DND-41 (cell line): ENCODE results near the gene DCP1A.

Experiments
- ATAC-seq: fragments of 200-7000 bp; cut with Tn5 transposase; 3 replicates; pipeline ENCODE4 v1.9.1; 2021; ENCODE audit warnings: low read depth; ENCODE audit not compliant: insufficient read depth
- DNase-seq: peaks from one replicate; pipeline ENCODE4 v3.0.0-alpha.2; 2020
- H2AFZ ChIP-seq: 2 replicates; pipeline ENCODE4 v1.6.0; 2012; ENCODE audit warnings: low read depth, low read length
- H3K27ac ChIP-seq: 2 replicates; pipeline ENCODE4 v1.5.1; 2012; ENCODE audit warnings: low read length, inconsistent platforms
- H3K27me3 ChIP-seq: fragments of 200-600 bp; sonication (generic); 2 replicates; pipeline ENCODE4 v1.6.0; 2012; ENCODE audit warnings: low read length, mild to moderate bottlenecking, inconsistent platforms; ENCODE audit not compliant: insufficient read depth, poor library complexity
- H3K36me3 ChIP-seq: 2 replicates; pipeline ENCODE4 v1.5.1; 2012; ENCODE audit warnings: low read length, inconsistent platforms; ENCODE audit not compliant: insufficient read depth
- H3K4me1 ChIP-seq: 2 replicates; pipeline ENCODE4 v1.5.1; 2012; ENCODE audit warnings: mild to moderate bottlenecking, low read length; ENCODE audit not compliant: insufficient read depth
- H3K4me2 ChIP-seq: 2 replicates; pipeline ENCODE4 v1.6.0; 2012; ENCODE audit warnings: mild to moderate bottlenecking, moderate library complexity, low read length, inconsistent platforms; ENCODE audit not compliant: insufficient read depth
- H3K4me3 ChIP-seq, 2 experiments: fragments of 200-600 bp in 1 of 2; shearing (Covaris generic) in 1 of 2; 2 replicates each; pipeline ENCODE4 v1.5.1; 2012 to 2016; ENCODE audit warnings: inconsistent platforms in 2 of 2, low read length in 2 of 2, mild to moderate bottlenecking in 2 of 2, low read depth in 1 of 2, moderate library complexity in 1 of 2
- H3K79me2 ChIP-seq: 2 replicates; pipeline ENCODE4 v1.6.0; 2012; ENCODE audit warnings: low read length, inconsistent platforms; ENCODE audit not compliant: insufficient read depth
- H3K9ac ChIP-seq: 2 replicates; pipeline ENCODE4 v1.6.0; 2012; ENCODE audit warnings: low read depth, mild to moderate bottlenecking, inconsistent platforms, low read length, moderate library complexity
- H3K9me3 ChIP-seq: 2 replicates; pipeline ENCODE4 v1.5.1; 2012; ENCODE audit warnings: low read length, moderate library complexity, mild to moderate bottlenecking, inconsistent platforms; ENCODE audit not compliant: insufficient read depth, severe bottlenecking
- H4K20me1 ChIP-seq: 2 replicates; pipeline ENCODE4 v1.6.0; 2012; ENCODE audit warnings: low read length; ENCODE audit not compliant: insufficient read depth
- CTCF ChIP-seq: IDR thresholded peaks from 2 replicates; pipeline ENCODE4 v1.5.1; 2012; ENCODE audit warnings: borderline replicate concordance, low read length, moderate library complexity, mild to moderate bottlenecking; ENCODE audit not compliant: poor library complexity, severe bottlenecking; ENCODE audit errors: extremely low read depth
- EZH2 ChIP-seq: IDR thresholded peaks from 3 replicates; pipeline ENCODE4 v1.6.1; 2012; ENCODE audit warnings: borderline replicate concordance, low read depth, mild to moderate bottlenecking, moderate library complexity, low read length, inconsistent platforms; ENCODE audit not compliant: severe bottlenecking

DCP1A gene

DNA sequence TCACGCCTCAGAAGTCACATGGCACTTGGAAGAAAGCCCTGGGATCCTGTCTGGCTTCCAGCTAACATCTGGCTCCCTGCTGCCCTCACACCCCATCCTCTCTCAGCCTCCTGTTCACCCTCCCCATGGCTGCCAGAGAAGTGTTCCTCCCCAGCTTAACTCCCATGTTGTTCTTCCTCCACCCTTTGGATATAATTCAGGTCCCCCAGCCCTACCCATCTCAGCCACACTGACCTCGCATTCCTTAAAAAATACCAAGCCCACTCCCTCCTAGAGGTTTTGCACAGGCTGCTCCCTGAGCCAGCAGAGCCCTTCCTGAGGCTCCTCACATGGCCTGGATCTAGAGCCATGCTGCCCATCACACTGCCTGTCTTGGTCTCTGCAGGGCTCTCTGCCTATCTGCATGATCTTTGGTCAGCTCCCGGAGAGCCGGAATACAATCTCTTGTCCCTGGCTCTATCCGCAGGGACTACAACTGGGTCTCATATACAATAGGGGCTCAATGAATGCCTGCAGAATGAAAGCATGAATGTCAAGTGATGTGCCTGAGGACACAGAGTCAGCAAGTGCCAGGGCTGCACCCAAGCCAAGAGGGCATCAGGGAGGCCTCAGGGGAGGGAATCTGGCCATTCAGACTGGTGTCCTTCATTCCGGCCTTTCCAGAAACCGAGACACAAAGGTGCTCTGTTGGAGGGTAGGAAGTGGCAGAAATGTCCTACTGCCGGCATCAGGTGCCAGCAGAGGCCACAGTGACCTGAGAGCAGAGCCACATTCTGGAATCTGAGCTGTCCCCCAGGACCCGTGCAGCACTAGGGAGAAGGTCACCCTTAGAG, 87.7 kb downstream of the DCP1A start:
- H3K4me2 ChIP-seq, result no peak overlapping the region

GRCh38 chr3:53258600-53259426, 88.5 kb downstream of the DCP1A start:
- Histone ChIP-seq H2AFZ (0 out of 2 replicates have a peak overlapping the region, but pooled peaks have one; percentile 15), H3K27ac (no peak overlapping the region), H3K4me1 (peaks cover 14% of the 10 kb centered on the region), H3K36me3 (peaks cover 7% of the 10 kb centered on the region), H3K4me2 (no peak overlapping the region), H3K9ac (no peak overlapping the region), H3K4me3 (no peak overlapping the region), H3K9me3 (no peaks in the 10 kb centered on the region), H3K79me2 (peaks cover 20% of the 10 kb centered on the region), H4K20me1 (peaks cover 13% of the 10 kb centered on the region), H3K27me3 (peaks cover 5% of the 10 kb centered on the region)
- TF ChIP-seq EZH2 (no peak), CTCF (no peak)
- DNase-seq (no peak), ATAC-seq (no peak)

More for the DNA sequence above, 87.7 kb downstream of the DCP1A start:
- DNase-seq (no peak), ATAC-seq (no peak)
- H3K79me2 ChIP-seq, result peaks cover 12% of the 10 kb centered on the region
- peaks cover 4% of the 10 kb centered on the region for H4K20me1 ChIP-seq
- no peak overlapping the region for H3K27ac ChIP-seq
- 0 out of 2 replicates have a peak overlapping the region, but pooled peaks have one; percentile 15 for H2AFZ ChIP-seq
- peaks cover 5% of the 10 kb centered on the region for H3K27me3 ChIP-seq
- no peak for TF ChIP-seq EZH2
- no peak for TF ChIP-seq CTCF
- H3K36me3 ChIP-seq, result peaks cover 1% of the 10 kb centered on the region; the same call in 1 of the 2 replicates
- peaks cover 6% of the 10 kb centered on the region for H3K4me1 ChIP-seq
- no peak overlapping the region for H3K9ac ChIP-seq
- no peak overlapping the region for H3K4me3 ChIP-seq
- H3K9me3 ChIP-seq, result no peaks in the 10 kb centered on the region

DNA sequence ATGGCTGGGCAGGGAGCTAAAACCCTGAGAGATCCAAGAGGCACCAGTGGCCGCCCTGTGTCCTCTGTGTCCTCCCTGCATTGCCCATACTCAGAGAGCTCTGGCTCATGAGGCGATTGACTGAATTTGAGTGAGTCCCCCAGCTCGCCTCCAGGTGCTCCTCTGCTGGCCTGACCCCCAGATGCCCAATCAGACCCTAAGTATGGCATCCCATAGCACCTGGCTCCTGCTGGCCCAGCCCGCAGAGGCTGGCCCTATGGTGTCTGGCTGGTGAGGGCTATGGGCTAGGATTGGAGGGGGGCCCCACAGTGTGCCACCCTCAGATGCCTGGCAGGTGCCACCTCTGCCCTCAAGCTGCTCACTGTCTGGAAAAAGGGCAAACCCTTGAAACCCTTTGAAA, 89.9 kb downstream of the DCP1A start:
- no peak for DNase-seq
- Histone ChIP-seq H2AFZ (0 out of 2 replicates have a peak overlapping the region, but pooled peaks have one; percentile 25), H3K27me3 (peaks cover 5% of the 10 kb centered on the region), H3K36me3 (peaks cover 13% of the 10 kb centered on the region), H3K79me2 (peaks cover 33% of the 10 kb centered on the region), H3K4me2 (no peak overlapping the region), H3K9me3 (no peaks in the 10 kb centered on the region), H3K4me1 (peaks cover 28% of the 10 kb centered on the region), H3K27ac (no peak overlapping the region), H4K20me1 (peaks cover 26% of the 10 kb centered on the region), H3K4me3 (no peak overlapping the region), H3K9ac (no peak overlapping the region)
- ATAC-seq, result no peak
- TF ChIP-seq EZH2, result no peak
- TF ChIP-seq CTCF, result no peak
